ENCODE data around the gene XRCC5. TPM values are rescaled to one million over a fixed set of nuclear protein-coding genes. Genes with fewer than 3 reads are reported as not detected.
"Not testable (repeated sequence)": the region's sequence is repeated elsewhere in the genome, so short reads cannot be mapped to it uniquely, and the experiment has no call there.

Gene XRCC5
- total RNA-seq, 1 donor from 2014 or later: 113 TPM

- no peak for DNase-seq (ENCODE audit: missing footprints)
- intact Hi-C loops (cut with DNase I): no loop called here
Observed at GRCh38 chr2:216179015-216179414, 69.9 kb downstream of the XRCC5 start.

DNA sequence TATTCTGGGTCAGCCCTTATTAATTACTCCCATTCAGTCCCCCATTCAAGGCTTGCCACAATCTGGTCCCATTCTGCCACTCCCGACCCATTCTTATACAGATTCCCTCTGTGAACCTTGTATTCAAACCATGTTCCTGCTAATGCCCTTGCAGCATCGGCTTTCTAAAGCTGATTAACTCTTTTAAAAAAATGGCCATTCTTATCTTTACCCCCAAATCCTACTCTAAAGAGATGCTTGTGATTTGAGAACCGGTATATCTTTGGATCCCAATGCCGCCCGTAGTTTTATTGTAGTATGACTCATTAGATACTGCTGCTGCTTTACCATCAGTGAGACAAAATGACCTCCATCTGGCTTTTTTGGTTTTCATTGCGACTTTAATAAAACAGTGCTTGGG lies 72.2 kb downstream of the XRCC5 start:
- no peak for DNase-seq (ENCODE audit: missing footprints)
- intact Hi-C loops (cut with DNase I): no loop called here
- no peak for ATAC-seq

More at GRCh38 chr2:216179015-216179414, 69.9 kb downstream of the XRCC5 start:
- no peak for ATAC-seq

GRCh38 chr2:216181953-216182461 lies 72.9 kb downstream of the XRCC5 start:
- intact Hi-C loops (cut with DNase I): no loop called here
- ATAC-seq: no peak
- no peak for DNase-seq (ENCODE audit: missing footprints)

GRCh38 chr2:216183462-216183861 lies 74.3 kb downstream of the XRCC5 start:
- intact Hi-C loops (cut with DNase I): no loop called here
- ATAC-seq (peak; percentile 37), DNase-seq (ENCODE audit: missing footprints) (no peak)

- DNase-seq (ENCODE audit: missing footprints) (no peak), ATAC-seq (no peak)
- intact Hi-C loops (cut with DNase I): no loop called here
Observed at GRCh38 chr2:216188559-216188850, 79.4 kb downstream of the XRCC5 start.

DNA sequence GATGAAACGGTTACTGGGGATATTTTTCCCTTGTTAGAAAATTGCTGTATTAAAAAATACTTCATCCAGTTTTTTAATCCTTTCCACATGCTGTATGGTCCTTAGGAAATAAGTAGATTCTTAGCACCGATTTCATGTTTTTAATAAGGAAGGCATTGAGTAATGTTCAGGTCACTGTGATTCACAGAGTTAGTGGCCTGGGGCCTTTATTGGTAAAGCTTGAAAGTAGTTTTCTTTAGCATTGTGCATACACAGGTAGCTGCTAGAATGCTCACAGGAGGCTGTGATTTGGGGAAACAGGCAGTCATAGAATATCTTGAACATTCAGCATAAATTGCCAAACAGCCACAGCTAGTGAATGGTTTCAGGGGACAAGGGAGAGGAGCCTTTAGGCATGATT lies 79.8 kb downstream of the XRCC5 start:
- intact Hi-C loops (cut with DNase I): no loop called here
- ATAC-seq (no peak), DNase-seq (ENCODE audit: missing footprints) (no peak)

GRCh38 chr2:216189410-216189809 lies 80.3 kb downstream of the XRCC5 start:
- intact Hi-C loops (cut with DNase I): no loop called here
- DNase-seq (ENCODE audit: missing footprints) (no peak), ATAC-seq (no peak)

GRCh38 chr2:216192181-216192580 lies 83.0 kb downstream of the XRCC5 start:
- intact Hi-C loops (cut with DNase I): no loop called here
- ATAC-seq (no peak), DNase-seq (ENCODE audit: missing footprints) (no peak)

DNA sequence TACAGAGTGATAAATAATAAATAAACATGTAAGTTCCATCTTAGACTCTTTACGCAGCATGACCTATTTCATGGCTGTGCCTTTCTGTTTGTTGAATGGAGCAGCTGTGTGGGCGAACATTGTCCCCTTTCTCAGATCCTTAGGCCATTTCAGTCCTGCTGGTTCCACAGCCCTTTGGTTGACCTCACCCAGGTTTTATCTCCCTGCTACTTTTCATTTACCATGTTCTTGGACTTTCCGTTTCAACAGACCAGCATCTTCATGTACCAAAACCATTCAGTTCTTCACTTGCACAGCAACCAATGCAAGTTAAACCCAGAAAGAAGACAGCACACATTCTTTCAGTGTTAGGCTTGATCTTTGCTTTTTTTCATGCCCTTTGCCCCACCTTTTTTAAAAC lies 83.8 kb downstream of the XRCC5 start:
- ATAC-seq: no peak

GRCh38 chr2:216194013-216194412 lies 84.9 kb downstream of the XRCC5 start:
- no peak for ATAC-seq
- intact Hi-C loops (cut with DNase I): no loop called here
- no peak for DNase-seq (ENCODE audit: missing footprints)

More for the DNA sequence above, 83.8 kb downstream of the XRCC5 start:
- intact Hi-C loops (cut with DNase I): no loop called here
- DNase-seq (ENCODE audit: missing footprints): no peak

- ATAC-seq (no peak), DNase-seq (ENCODE audit: missing footprints) (no peak)
- intact Hi-C loops (cut with DNase I): no loop called here
Observed at GRCh38 chr2:216194561-216194960, 85.4 kb downstream of the XRCC5 start.

DNA sequence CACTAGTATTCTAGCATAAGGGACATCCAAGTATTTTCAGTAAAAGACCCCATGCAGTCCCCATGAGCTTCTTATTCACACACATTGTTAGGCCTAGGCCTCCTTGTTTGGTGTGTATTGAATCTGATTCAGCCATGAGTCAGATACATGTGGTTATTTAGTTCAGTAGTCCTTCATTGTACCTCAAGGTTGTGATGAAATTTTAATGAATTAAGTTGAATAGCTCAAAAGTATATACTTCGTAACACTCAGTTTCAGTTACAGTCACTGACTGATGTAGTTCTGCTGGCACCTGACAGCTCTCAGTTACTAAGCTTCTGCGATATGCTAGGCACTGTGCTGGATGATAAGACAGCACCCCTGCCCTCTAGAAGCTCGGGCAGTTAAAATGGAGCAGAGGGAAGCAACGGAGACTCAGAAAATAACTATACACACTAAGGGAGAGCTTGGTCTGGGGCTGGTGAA lies 86.4 kb downstream of the XRCC5 start:
- no peak for DNase-seq (ENCODE audit: missing footprints)
- ATAC-seq: no peak

GRCh38 chr2:216201692-216202306 lies 92.7 kb downstream of the XRCC5 start:
- ATAC-seq (no peak), DNase-seq (ENCODE audit: missing footprints) (no peak)
- intact Hi-C loops (cut with DNase I): no loop called here

More for the DNA sequence above, 86.4 kb downstream of the XRCC5 start:
- intact Hi-C loops (cut with DNase I): no loop called here

GRCh38 chr2:216202626-216203250 lies 93.6 kb downstream of the XRCC5 start:
- intact Hi-C loops (cut with DNase I): no loop called here
- ATAC-seq: no peak
- no peak for DNase-seq (ENCODE audit: missing footprints)

GRCh38 chr2:216205486-216205885 lies 96.3 kb downstream of the XRCC5 start:
- intact Hi-C loops (cut with DNase I): no loop called here
- ATAC-seq (no peak), DNase-seq (ENCODE audit: missing footprints) (no peak)

DNA sequence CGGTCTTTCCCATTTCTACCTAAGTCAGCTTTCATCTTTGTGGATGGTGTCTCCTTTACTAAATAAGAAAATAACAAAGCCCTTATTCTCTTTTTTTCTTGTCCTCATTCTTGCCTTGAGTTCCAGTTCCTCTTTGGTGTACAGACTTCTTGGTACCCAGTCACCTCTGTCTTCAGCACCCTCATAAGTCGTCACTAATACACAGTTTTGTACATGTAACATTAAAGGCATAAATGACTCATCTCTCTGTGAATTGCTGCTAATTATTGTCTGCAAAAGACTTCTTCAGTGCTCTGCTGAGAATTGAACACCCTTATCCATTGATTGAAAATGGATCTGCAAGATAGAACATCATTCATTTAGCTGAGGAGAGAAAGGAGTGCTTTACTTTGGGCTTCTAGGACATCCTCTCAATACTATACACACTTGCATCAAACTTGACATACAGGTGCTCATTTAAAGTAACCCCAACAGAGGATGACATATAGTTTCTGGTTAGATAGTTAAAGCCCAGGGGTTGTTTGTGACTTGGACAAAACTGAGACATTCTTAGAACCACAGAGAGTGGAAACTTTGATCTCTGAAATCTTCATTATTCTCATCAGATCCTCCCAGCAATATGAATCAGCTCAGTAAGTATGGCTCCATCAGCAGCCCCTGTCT lies 97.0 kb downstream of the XRCC5 start:
- intact Hi-C loops (cut with DNase I): no loop called here
- no peak for DNase-seq (ENCODE audit: missing footprints)
- ATAC-seq: no peak

- intact Hi-C loops (cut with DNase I): no loop called here
- no peak for ATAC-seq
- DNase-seq (ENCODE audit: missing footprints): no peak
Observed at GRCh38 chr2:216206821-216207220, 97.7 kb downstream of the XRCC5 start.

DNA sequence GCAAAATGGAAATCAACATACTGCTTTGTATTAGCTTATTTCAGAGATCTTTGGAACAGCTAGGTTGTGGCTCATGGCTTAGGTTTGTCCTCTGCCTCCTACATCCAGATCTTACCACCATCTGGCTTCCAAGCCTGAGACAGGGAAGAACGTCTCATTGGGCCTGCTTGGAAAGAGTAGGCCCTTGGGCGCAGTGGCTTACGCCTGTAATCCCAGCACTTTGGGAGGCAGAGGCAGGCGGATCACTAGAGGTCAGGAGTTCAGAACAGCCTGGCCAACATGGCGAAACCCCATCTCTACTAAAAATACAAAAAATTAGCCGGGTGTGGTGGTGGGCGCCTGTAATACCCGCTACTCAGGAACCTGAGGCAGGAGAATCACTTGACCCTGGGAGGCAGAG lies 99.5 kb downstream of the XRCC5 start:
- intact Hi-C loops (cut with DNase I); DNase-seq (ENCODE audit: missing footprints); ATAC-seq: not testable (repeated sequence)

- DNase-seq (ENCODE audit: missing footprints): no peak
- no peak for ATAC-seq
- intact Hi-C loops (cut with DNase I): no loop called here
Observed at GRCh38 chr2:216210701-216211540, 101.8 kb downstream of the XRCC5 start.
